Measurements from ENCODE around the gene FBXL5. TPM values are rescaled to one million over a fixed set of nuclear protein-coding genes. Genes with fewer than 3 reads are reported as not detected.

FBXL5 gene
- total and polyA plus RNA-seq, 2 of the 13 experiments (the other 11 are each of a cell fraction or from before 2014, with no cell fraction given): 17.4 to 45.3 TPM

- WGBS (ENCODE audit: low lambda C conversion rate): 90% methylated on average over 2 of the region's 2 CpGs
- Histone ChIP-seq H3K27me3 (ENCODE audit: control insufficient read depth in 1 of 2, insufficient read depth in 2 of 2, low read length in 2 of 2) (no peaks in the 10 kb centered on the region; a peak in 1 of 5 replicates), H3K27ac (ENCODE audit: extremely low read length, insufficient read depth, low read length) (no peak overlapping the region), H3K36me3 (replicated peaks in 1 of 2; ENCODE audit: control insufficient read depth in 1 of 2, insufficient read depth in 2 of 2, low read length in 2 of 2) (no peaks in the 10 kb centered on the region), H2AFZ (ENCODE audit: low read length) (no peak overlapping the region), H4K20me1 (ENCODE audit: insufficient read depth, low read length) (no peaks in the 10 kb centered on the region), H3K4me2 (ENCODE audit: low read depth, low read length) (no peak overlapping the region), H3K79me2 (ENCODE audit: insufficient read depth, low read length) (peaks cover 8% of the 10 kb centered on the region), H3K4me1 (ENCODE audit: insufficient read depth, low read length) (peaks cover 16% of the 10 kb centered on the region), H3K9me3 (ENCODE audit: low read length) (no peaks in the 10 kb centered on the region), H3K4me3 (replicated peaks in 1 of 3; ENCODE audit: insufficient read depth in 1 of 3, low read depth in 2 of 3, low read length in 3 of 3) (no peak overlapping the region), H3K9ac (ENCODE audit: insufficient read depth, low read depth, low read length) (no peak overlapping the region)
- ATAC-seq (no peak), DNase-seq (ENCODE audit: low spot score) (no peak), FAIRE-seq (no peak)
- intact Hi-C loops (cut with micrococcal nuclease; ENCODE audit: unreplicated experiment): loop anchor here (10.0 kb wide), 1 partner anchor 654 kb away; the partner anchor contains the start of gene CPEB2
- POLR2A ChIA-PET: no interaction called here
- no TSS peak for BruUV-seq (replicated peaks)
- TF ChIP-seq ZNF879 (CRISPR knock-in tag; IDR thresholded peaks at IDR 0.05) (no peak), ZNF639 (CRISPR knock-in tag; conservative IDR thresholded peaks at IDR 0.05) (no peak), ZNF609 (CRISPR knock-in tag; IDR thresholded peaks at IDR 0.05; ENCODE audit: borderline replicate concordance) (no peak), ZNF205 (CRISPR knock-in tag; IDR thresholded peaks at IDR 0.05) (no peak), EZH2 (conservative IDR thresholded peaks at IDR 0.05; ENCODE audit: low read depth, low read length) (no peak), STAG1 (CRISPR knock-in tag; IDR thresholded peaks at IDR 0.05) (no peak), ZBTB20 (CRISPR knock-in tag; IDR thresholded peaks at IDR 0.05; ENCODE audit: borderline replicate concordance, low read depth) (no peak), ARID2 (CRISPR knock-in tag; IDR thresholded peaks at IDR 0.05; ENCODE audit: borderline replicate concordance) (no peak), MXD3 (CRISPR knock-in tag; IDR thresholded peaks at IDR 0.05) (no peak), PCBP1 (IDR thresholded peaks at IDR 0.05; ENCODE audit: borderline replicate concordance, low read depth, low read length) (no peak), ARID4A (CRISPR knock-in tag; IDR thresholded peaks at IDR 0.05; ENCODE audit: borderline replicate concordance) (no peak), HHEX (CRISPR knock-in tag; IDR thresholded peaks at IDR 0.05) (no peak), ZFY (CRISPR knock-in tag; IDR thresholded peaks at IDR 0.05) (no peak)
- in situ Hi-C loops (cut with HindIII; ENCODE audit: extremely low pct_ligation_motif_present, low pct_unique_long_range_greater_than_20kb): loop anchor here (25.0 kb wide), 1 partner anchor 646 kb away; the partner anchor contains the start of gene CPEB2
- CTCF ChIA-PET (ENCODE audit: low intra/inter-chr PET ratio, low total read pairs): no interaction called here
Measured at GRCh38 chr4:15658781-15659180, 3.6 kb upstream of the FBXL5 start.
